H1 (cell line): Measurements from ENCODE around the gene ERICH2. TPM values are rescaled to one million over a fixed set of nuclear protein-coding genes. Genes with fewer than 3 reads are reported as not detected.

ENCODE experiments used
- CTCF ChIA-PET: fragments of 300-600 bp; sonication (Branson Sonifier 250); formaldehyde crosslinking; loops from one replicate; lab custom pipeline; 2021; ENCODE audit not compliant: partially characterized antibody; lab: Charles Lee
- POLR2A ChIA-PET: fragments of 300-600 bp; sonication (Branson Sonifier 250); formaldehyde crosslinking; loops from one replicate; lab custom pipeline; 2021; ENCODE audit warnings: inconsistent platforms; ENCODE audit not compliant: partially characterized antibody; lab: Charles Lee
- DNase-seq, 2 experiments: peaks; one replicate each; pipeline versions ENCODE4 v3.0.0 to v3.0.0-alpha.2; 2010 to 2022; ENCODE audit warnings: low spot score in 2 of 2, low read depth in 1 of 2, mixed read lengths in 1 of 2
- FAIRE-seq: peaks from 2 replicates; lab custom pipeline; 2011; peaks lifted over from hg19 to GRCh38; lab: Jason Lieb, UNC
- H2AFZ ChIP-seq: 2 replicates; pipeline ENCODE4 v1.8.1; 2012; ENCODE audit warnings: low read length, inconsistent platforms
- H2AK5ac ChIP-seq: 2 replicates; pipeline ENCODE4 v1.6.1; 2013; ENCODE audit warnings: low read depth, low read length
- H2BK120ac ChIP-seq: replicated peaks from 2 replicates; pipeline ENCODE3; 2013; ENCODE audit warnings: low read depth, low read length, inconsistent platforms
- H2BK12ac ChIP-seq: 2 replicates; pipeline ENCODE4 v1.6.1; 2013; ENCODE audit warnings: low read depth, low read length
- H2BK15ac ChIP-seq: 2 replicates; pipeline ENCODE4 v1.6.1; 2013; ENCODE audit warnings: low read length
- H2BK20ac ChIP-seq: 2 replicates; pipeline ENCODE4 v1.6.1; 2013; ENCODE audit warnings: low read length
- H2BK5ac ChIP-seq: 2 replicates; pipeline ENCODE4 v1.6.1; 2013; ENCODE audit warnings: low read depth, low read length
- H3K14ac ChIP-seq: 2 replicates; pipeline ENCODE4 v1.6.1; 2013; ENCODE audit warnings: inconsistent platforms; ENCODE audit not compliant: insufficient read length
- H3K18ac ChIP-seq: 2 replicates; pipeline ENCODE4 v1.6.1; 2013; ENCODE audit warnings: low read length; ENCODE audit errors: extremely low read depth
- H3K23ac ChIP-seq: 2 replicates; pipeline ENCODE4 v1.6.1; 2013; ENCODE audit warnings: inconsistent platforms; ENCODE audit not compliant: insufficient read length
- H3K23me2 ChIP-seq: 2 replicates; pipeline ENCODE4 v1.6.1; 2013; ENCODE audit warnings: low read depth, low read length
- H3K27ac ChIP-seq: 2 replicates; pipeline ENCODE4 v1.6.1; 2011; ENCODE audit warnings: low read depth, low read length, inconsistent platforms
- H3K27me3 ChIP-seq, 4 experiments: replicated peaks in 1 of 4; 1 replicate in 1 of 4; 2 replicates in 3 of 4; pipeline versions ENCODE4 v1.6.1 to v1.8.1; 2011 to 2013; ENCODE audit warnings: low read length in 3 of 4, mild to moderate bottlenecking in 3 of 4, inconsistent platforms in 2 of 4, mixed read lengths in 2 of 4, moderate library complexity in 1 of 4; ENCODE audit not compliant: control insufficient read depth in 3 of 4, insufficient read depth in 3 of 4; ENCODE audit errors: extremely low read depth in 1 of 4
- H3K36me3 ChIP-seq, 4 experiments: 2 replicates each; pipeline versions ENCODE4 v1.6.1 to v1.8.1; 2011 to 2013; ENCODE audit warnings: mild to moderate bottlenecking in 4 of 4, low read length in 3 of 4, moderate library complexity in 2 of 4, control low read depth in 1 of 4, inconsistent platforms in 1 of 4; ENCODE audit not compliant: insufficient read depth in 4 of 4, control insufficient read depth in 2 of 4
- H3K4ac ChIP-seq: replicated peaks from 2 replicates; pipeline ENCODE3; 2013; ENCODE audit warnings: low read length, low read depth, mixed read lengths, inconsistent platforms; ENCODE audit not compliant: insufficient read length
- H3K4me1 ChIP-seq, 4 experiments: replicated peaks in 1 of 4; 1 replicate in 1 of 4; 2 replicates in 3 of 4; pipeline versions ENCODE4 v1.6.1 to v1.8.1; 2011 to 2013; ENCODE audit warnings: low read length in 3 of 4, inconsistent platforms in 2 of 4, mixed read lengths in 1 of 4; ENCODE audit not compliant: insufficient read depth in 4 of 4, control insufficient read depth in 3 of 4
- H3K4me2 ChIP-seq, 2 experiments: 2 replicates each; pipeline versions ENCODE4 v1.6.1 to v1.8.1; 2011 to 2013; ENCODE audit warnings: low read depth in 2 of 2, low read length in 2 of 2, control low read depth in 1 of 2, inconsistent platforms in 1 of 2, mild to moderate bottlenecking in 1 of 2; ENCODE audit not compliant: insufficient read depth in 1 of 2
- H3K4me3 ChIP-seq, 4 experiments: fragments of 200-600, 300-600 bp in 1 of 4; sonication (generic), shearing (Covaris generic), sonication (Bioruptor Twin) in 1 of 4; 2 replicates each; pipeline versions ENCODE4 v1.5.1 to v1.8.1; 2011 to 2016; ENCODE audit warnings: low read length in 4 of 4, low read depth in 3 of 4, control low read depth in 2 of 4, inconsistent platforms in 2 of 4, mild to moderate bottlenecking in 2 of 4, mixed read lengths in 1 of 4, moderate library complexity in 1 of 4; ENCODE audit not compliant: insufficient read depth in 2 of 4; ENCODE audit errors: extremely low read depth in 1 of 4
- H3K56ac ChIP-seq: replicated peaks from 2 replicates; pipeline ENCODE3; 2013; ENCODE audit warnings: low read depth, mild to moderate bottlenecking, mixed read lengths, low read length, inconsistent platforms; ENCODE audit not compliant: insufficient read length
- H3K79me1 ChIP-seq: 2 replicates; pipeline ENCODE4 v1.6.1; 2013; ENCODE audit warnings: low read depth, low read length, control low read depth
- H3K79me2 ChIP-seq, 2 experiments: 2 replicates each; pipeline versions ENCODE4 v1.6.1 to v1.8.1; 2012 to 2013; ENCODE audit warnings: low read length in 2 of 2, mild to moderate bottlenecking in 2 of 2, inconsistent platforms in 1 of 2; ENCODE audit not compliant: insufficient read depth in 2 of 2, control insufficient read depth in 1 of 2
- H3K9ac ChIP-seq, 4 experiments: replicated peaks in 1 of 4; 1 replicate in 1 of 4; 2 replicates in 3 of 4; pipeline versions ENCODE4 v1.6.1 to v1.8.1; 2011 to 2013; ENCODE audit warnings: low read depth in 3 of 4, low read length in 3 of 4, control low read depth in 2 of 4, mild to moderate bottlenecking in 2 of 4, moderate library complexity in 2 of 4, inconsistent platforms in 1 of 4; ENCODE audit errors: extremely low read depth in 1 of 4
- H3K9me3 ChIP-seq, 2 experiments: 2 replicates each; pipeline versions ENCODE4 v1.6.1 to v1.8.1; 2012 to 2013; ENCODE audit warnings: mild to moderate bottlenecking in 2 of 2, moderate library complexity in 2 of 2, control low read depth in 1 of 2, inconsistent platforms in 1 of 2, low read depth in 1 of 2, low read length in 1 of 2, mixed read lengths in 1 of 2; ENCODE audit not compliant: insufficient read depth in 2 of 2
- H4K20me1 ChIP-seq, 2 experiments: replicated peaks in 1 of 2; 2 replicates each; pipeline versions ENCODE3 to v1.8.1; 2011 to 2013; ENCODE audit warnings: inconsistent platforms in 2 of 2, low read length in 2 of 2, mild to moderate bottlenecking in 1 of 2; ENCODE audit not compliant: insufficient read depth in 2 of 2, control insufficient read depth in 1 of 2
- H4K5ac ChIP-seq: 2 replicates; pipeline ENCODE4 v1.6.1; 2013; ENCODE audit warnings: low read length, low read depth, mixed read lengths, inconsistent platforms; ENCODE audit not compliant: insufficient read length
- H4K8ac ChIP-seq: 2 replicates; pipeline ENCODE4 v1.8.0; 2013; ENCODE audit warnings: mild to moderate bottlenecking, moderate library complexity, low read length, inconsistent platforms; ENCODE audit not compliant: insufficient read depth; ENCODE audit errors: extremely low read depth
- H4K91ac ChIP-seq: replicated peaks from 2 replicates; pipeline ENCODE3; 2013; ENCODE audit warnings: low read length, mixed read lengths, inconsistent platforms; ENCODE audit not compliant: insufficient read length
- CREB1 ChIP-seq: IDR thresholded peaks from 2 replicates; pipeline ENCODE4 v1.6.1; 2012; ENCODE audit warnings: inconsistent platforms
- KDM5A ChIP-seq: fragments of 200-600 bp; IDR thresholded peaks from 2 replicates; pipeline ENCODE4 v1.7.1; 2012; ENCODE audit warnings: mild to moderate bottlenecking, low read length, inconsistent platforms, mixed read lengths
- WGBS, 2 experiments: shearing (Covaris generic) in 1 of 2; methylation state at CpG; one replicate each; pipeline versions ENCODE4 v1.1.6 to v1.1.7; 2013 to 2015; ENCODE audit warnings: low lambda C conversion rate in 2 of 2, mixed read lengths in 2 of 2, inconsistent platforms in 1 of 2, low coverage in 1 of 2, missing lambda C conversion rate in 1 of 2; ENCODE audit not compliant: insufficient replicate concordance in 2 of 2, insufficient coverage in 1 of 2, insufficient read length in 1 of 2; ENCODE audit errors: extremely low coverage in 1 of 2, missing lambda C conversion rate in 1 of 2; 5-methylcytosine and 5-hydroxymethylcytosine counted together
- polyA plus RNA-seq, 7 experiments: library from polyadenylated mRNA; depleted of rRNA in 3 of 7; stranded (reverse) in 5 of 7; unstranded in 2 of 7; fragments of >200 nt in 5 of 7; fragments of 200-250 nt in 2 of 7; gene quantifications; 1 replicate in 5 of 7; 2 replicates in 1 of 7; 4 replicates in 1 of 7; pipeline versions ENCODE4 v1.2.1 to v1.2.3, GENCODE V29; 2011 to 2013; ENCODE audit warnings: missing spikeins in 2 of 7, mixed read lengths in 2 of 7
- total RNA-seq: library from RNA; stranded (reverse); fragmentation: NEBNext Ultra II Directional; extraction: Animal tissue kit (Norgen Biotek cat#: 25700); gene quantifications from 2 replicates; pipeline ENCODE4 v1.2.1, GENCODE V29; 2021

ERICH2 gene
- total and polyA plus RNA-seq, 2 of the 8 experiments (the other 6 are each of a cell fraction or from before 2014, with no cell fraction given): 0.20 to 2.1 TPM

- Histone ChIP-seq H3K27ac (no peak overlapping the region), H2BK20ac (no peak overlapping the region), H3K14ac (no peak overlapping the region), H4K91ac (no peak overlapping the region), H3K36me3 (peaks cover 0 to 5% (median 0%) of the 10 kb centered on the region in 4 experiments; a peak in 1 of 8 replicates), H2BK120ac (no peak overlapping the region), H3K79me2 (no peaks in the 10 kb centered on the region), H3K27me3 (peaks cover 18 to 34% (median 30%) of the 10 kb centered on the region in 4 experiments), H2BK15ac (no peak overlapping the region), H3K9me3 (peaks cover 0 to 7% of the 10 kb centered on the region in 2 experiments; a peak in 1 of 4 replicates), H3K79me1 (no peaks in the 10 kb centered on the region), H4K5ac (no peak overlapping the region), H4K8ac (no peak overlapping the region), H3K23me2 (no peaks in the 10 kb centered on the region; the same call in 1 of the 2 replicates), H3K4me2 (no peak overlapping the region), H2BK5ac (no peak overlapping the region), H3K56ac (no peak overlapping the region), H2BK12ac (no peak overlapping the region), H3K9ac (no peak overlapping the region), H3K4me3 (no peak overlapping the region), H3K23ac (no peak overlapping the region), H2AFZ (no peak overlapping the region), H3K4ac (no peak overlapping the region), H4K20me1 (peaks cover 1 to 2% of the 10 kb centered on the region in 2 experiments), H2AK5ac (no peak overlapping the region), H3K4me1 (peaks cover 0 to 10% (median 3%) of the 10 kb centered on the region in 4 experiments; a peak in 3 of 7 replicates), H3K18ac (no peak overlapping the region)
- no peak for DNase-seq
- CTCF ChIA-PET: interaction anchor here (0.9 to 1.5 kb wide), 3 partner anchors 10 to 95 kb away, joined by 3 to 7 read pairs (median 3); partner anchors contain the start of gene GAD1
- TF ChIP-seq CREB1 (no peak), KDM5A (no peak)
- POLR2A ChIA-PET: no interaction called here
- FAIRE-seq: no peak
- WGBS, 2 experiments: 91% methylated on average over 3 of the region's 3 CpGs; no CpG with 5 or more reads in 1 of the 2 experiments
These were observed 48.5 kb upstream of the ERICH2 start for GRCh38 chr2:170721678-170722077.
